GM12872 (cell line): ENCODE measurements around the gene IL10RB.

Experiments used
- TF ChIP-seq, protein P1 (sequence below): IDR thresholded peaks from 3 replicates; pipeline ENCODE4 v1.5.1; 2011; ENCODE audit warnings: low read depth, mild to moderate bottlenecking, low read length, moderate library complexity; ENCODE audit not compliant: insufficient read depth

IL10RB gene

DNA sequence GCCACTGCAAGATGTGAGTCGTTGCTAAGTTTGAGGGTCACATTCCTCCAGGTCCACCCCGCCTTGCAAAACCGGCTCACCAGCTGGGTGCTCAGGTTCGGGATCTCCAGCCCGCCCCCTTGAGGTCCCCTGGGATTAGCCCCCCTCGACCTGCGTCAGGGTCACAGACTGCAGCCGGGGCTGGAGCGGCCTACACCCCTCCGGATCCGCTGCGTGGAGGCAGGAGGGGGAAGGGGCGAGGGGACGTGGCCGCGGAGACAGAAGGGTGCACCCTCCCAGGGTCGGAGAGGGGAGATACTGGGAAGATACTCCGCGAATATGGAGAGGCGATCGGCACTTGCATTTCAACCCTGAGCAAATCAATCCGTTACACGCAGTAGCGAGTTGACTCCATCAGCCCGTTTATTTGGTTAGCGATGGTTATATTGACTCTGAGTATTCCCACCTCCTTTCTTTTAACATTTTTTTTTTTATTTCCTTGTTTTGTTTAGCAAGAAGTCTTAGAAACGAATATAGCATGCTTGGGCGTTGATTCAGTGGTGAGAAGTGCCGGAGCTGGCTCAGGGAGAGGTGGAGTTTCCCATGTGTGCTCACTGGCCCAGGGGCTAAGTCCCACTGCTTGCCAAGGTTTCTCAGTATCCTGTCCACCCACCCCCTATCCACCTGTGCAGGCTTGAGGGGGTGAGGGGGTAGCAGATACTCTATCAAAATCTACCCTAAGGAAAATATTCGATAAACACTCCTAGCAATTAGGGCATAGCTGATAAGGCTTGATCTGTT lies 35.4 kb upstream of the IL10RB start:
- TF ChIP-seq, protein P1, sequence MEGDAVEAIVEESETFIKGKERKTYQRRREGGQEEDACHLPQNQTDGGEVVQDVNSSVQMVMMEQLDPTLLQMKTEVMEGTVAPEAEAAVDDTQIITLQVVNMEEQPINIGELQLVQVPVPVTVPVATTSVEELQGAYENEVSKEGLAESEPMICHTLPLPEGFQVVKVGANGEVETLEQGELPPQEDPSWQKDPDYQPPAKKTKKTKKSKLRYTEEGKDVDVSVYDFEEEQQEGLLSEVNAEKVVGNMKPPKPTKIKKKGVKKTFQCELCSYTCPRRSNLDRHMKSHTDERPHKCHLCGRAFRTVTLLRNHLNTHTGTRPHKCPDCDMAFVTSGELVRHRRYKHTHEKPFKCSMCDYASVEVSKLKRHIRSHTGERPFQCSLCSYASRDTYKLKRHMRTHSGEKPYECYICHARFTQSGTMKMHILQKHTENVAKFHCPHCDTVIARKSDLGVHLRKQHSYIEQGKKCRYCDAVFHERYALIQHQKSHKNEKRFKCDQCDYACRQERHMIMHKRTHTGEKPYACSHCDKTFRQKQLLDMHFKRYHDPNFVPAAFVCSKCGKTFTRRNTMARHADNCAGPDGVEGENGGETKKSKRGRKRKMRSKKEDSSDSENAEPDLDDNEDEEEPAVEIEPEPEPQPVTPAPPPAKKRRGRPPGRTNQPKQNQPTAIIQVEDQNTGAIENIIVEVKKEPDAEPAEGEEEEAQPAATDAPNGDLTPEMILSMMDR: no peak

DNA sequence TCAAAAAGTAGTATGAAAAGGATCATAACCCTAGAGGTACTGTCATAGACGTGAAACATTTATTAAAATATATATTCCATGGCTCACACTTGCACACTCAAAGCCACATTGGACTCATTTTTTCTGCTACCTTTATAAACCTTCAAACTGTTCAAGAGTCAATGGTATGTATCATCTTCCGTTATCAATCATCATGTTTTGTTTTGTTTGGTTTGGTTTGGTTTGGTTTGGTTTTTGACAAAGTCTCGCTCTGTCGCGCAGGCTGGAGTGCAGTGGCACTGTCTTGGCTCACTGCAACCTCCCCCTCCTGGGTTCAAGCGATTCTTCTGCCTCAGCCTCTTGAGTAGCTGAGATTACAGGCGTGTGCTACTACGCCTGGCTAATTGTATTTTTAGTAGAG lies 34.6 kb upstream of the IL10RB start:
- TF ChIP-seq, protein P1: no peak

DNA sequence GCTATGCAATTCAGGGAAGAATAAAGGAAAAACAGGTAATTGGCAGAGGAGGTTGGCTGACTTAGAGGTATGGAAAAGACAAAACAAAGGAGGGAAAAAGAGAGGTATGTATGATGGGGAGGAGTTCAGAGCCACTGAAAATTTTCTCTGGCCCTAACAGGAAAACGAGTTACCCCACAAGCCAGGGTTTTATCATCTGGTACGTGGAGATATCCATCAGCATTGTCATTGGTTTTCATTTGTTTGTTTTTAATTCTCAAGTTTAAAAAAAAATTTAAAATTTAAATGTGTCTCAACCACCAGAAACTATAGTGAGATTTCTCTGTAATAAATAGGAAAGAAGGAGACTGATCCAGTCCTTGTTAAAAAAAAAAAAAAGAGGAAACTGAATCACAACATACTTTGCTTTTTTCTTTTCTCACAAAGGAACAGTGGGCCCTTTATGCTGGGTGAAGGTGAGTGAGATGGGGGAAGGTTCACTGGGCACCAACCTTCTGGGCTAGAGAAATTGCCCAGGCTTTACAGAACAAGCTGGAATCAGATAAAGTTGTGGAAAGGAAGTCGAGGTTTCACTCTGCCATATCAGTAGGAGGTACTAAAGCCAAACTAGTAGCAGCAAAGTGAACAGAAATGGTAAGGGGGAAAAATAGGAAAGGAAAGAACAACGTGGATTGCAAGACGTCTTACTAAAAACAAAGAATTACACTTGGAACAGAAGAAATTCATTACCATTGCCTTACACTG lies 33.7 kb upstream of the IL10RB start:
- TF ChIP-seq, protein P1: no peak

DNA sequence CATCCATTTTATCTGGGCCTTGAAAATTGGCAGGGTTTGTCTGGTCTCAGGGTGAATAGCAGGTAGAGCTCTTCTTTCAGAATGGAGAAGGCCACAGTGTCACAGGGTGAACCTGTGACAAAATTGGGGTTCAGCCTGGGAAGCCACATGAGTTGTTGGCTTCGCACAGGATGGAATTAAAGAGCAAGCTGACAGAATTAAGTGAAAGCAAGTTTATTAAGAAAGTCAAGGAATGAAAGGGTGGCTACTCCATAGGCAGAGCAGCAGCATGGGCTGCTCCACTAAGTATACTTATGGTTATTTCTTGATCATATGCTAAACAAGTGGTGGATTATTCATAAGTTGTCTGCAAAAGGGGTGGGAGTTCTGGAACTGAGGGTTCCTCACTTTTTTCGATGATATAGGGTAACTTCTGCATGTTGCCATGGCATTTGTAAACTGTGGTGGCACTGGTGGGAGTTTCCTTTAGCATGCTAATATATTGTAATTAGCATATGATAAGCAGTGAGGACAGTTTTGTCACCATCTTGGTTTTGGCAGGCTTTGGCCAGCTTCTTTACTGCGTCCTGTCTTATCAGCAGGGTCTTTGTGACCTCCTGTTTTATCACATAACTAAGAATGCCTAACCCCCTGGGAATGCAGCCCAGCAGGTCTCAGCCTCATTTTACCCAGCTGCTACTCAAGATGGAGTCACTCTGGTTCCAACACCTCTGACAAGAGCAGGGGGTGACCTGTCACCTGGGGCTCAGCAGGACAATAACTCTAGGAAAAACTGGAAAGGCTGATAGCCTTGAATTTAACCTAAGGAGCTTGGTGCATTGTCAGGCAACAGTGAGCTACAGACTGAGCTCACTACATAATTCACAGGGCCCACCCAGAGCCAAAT lies 31.3 kb upstream of the IL10RB start:
- TF ChIP-seq, protein P1: no peak

DNA sequence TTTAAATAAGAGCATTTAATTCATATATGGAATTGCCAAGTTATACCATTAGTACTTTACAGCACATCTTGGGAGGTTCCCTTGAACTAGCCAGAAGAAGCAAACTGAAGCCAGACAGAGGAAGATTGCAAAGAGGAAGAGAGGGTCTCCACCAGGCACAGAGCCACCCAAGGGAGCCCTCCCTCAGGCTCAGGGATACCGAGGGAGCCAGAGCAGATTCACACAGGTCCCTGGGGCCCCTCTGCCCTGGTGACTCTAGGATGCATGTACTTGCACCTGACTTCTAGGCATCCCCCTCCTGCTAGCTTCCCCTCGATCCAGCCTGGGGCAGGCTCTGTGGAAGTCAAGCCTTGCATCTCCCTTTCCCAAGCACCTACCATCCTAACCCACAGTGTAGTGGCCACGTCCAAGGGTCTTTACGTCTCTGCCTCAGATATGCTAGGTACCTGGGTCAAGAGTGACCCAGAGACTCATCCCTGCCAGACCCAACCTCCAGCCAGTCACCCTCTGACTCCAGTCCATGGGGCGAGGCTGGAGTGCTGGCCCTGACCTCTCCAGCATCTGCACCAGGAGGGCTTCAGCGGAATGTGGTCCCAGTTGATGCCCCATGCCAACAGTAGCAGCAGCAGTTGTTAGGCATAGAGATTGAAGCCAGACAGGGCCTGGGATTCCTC lies 30.0 kb upstream of the IL10RB start:
- TF ChIP-seq, protein P1: no peak

DNA sequence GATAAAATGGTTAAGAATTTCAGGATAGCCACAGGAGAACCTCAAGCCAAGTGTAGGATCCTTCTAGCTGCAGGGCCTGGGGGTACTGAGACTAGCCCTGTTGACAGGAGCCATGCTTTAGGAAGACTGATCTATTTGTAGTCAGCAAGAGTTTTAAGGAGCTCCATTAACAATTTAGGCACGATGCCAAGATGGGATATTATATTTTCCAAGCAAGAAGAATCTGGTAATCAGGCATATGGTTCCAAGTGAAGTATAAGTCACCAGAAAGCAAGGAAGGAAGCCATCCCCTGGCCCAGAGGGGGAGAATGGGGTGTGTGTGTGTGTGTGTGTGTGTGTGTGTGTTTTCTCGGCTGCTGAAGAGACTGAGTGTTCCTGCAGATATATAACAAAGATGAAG lies 29.4 kb upstream of the IL10RB start:
- TF ChIP-seq, protein P1: no peak
